Upper lobe of right lung (tissue), 1 donor: ENCODE data around the gene TGFBR3. TPM values are rescaled to one million over a fixed set of nuclear protein-coding genes. Genes with fewer than 3 reads are reported as not detected.

Experiments
- ATAC-seq: fragments of 200-7000 bp; cut with Tn5 transposase; one replicate; pipeline ENCODE4 v1.9.1; 2020; ENCODE audit warnings: mild to moderate bottlenecking, moderate library complexity
- DNase-seq: peaks from one replicate; pipeline ENCODE4 v3.0.0-alpha.2; 2020
- H3K27ac ChIP-seq: fragments of 200-600 bp; one replicate; pipeline ENCODE4 v1.8.0; 2022
- H3K27me3 ChIP-seq: fragments of 200-600 bp; one replicate; pipeline ENCODE4 v1.8.0; 2022; ENCODE audit warnings: mild to moderate bottlenecking
- H3K36me3 ChIP-seq: fragments of 200-600 bp; one replicate; pipeline ENCODE4 v1.8.0; 2022
- H3K4me1 ChIP-seq: fragments of 200-600 bp; one replicate; pipeline ENCODE4 v1.8.0; 2022
- H3K4me3 ChIP-seq: fragments of 200-600 bp; one replicate; pipeline ENCODE4 v1.8.0; 2022; ENCODE audit warnings: mild to moderate bottlenecking
- H3K9me3 ChIP-seq: fragments of 200-600 bp; one replicate; pipeline ENCODE4 v1.8.0; 2022
- intact Hi-C: fragments of 100-400 bp; cut with DNase I; formaldehyde crosslinking; loops from one replicate; pipeline ENCODE4 v1.11.0; 2022
- total RNA-seq: library from RNA; stranded (reverse); fragmentation: NEBNext Ultra II Directional; extraction: Animal tissue kit (Norgen Biotek cat#: 25700); gene quantifications from one replicate; pipeline ENCODE4 v1.2.1, GENCODE V29; 2021
- TF ChIP-seq, protein P1 (sequence below): fragments of 200-600 bp; IDR thresholded peaks from one replicate; pipeline ENCODE4 v1.8.0; 2022; ENCODE audit warnings: antibody characterized with exemption
- donor health status: DM: no; HTN: yes; CAD: no; lungs with severe emphysema.

TGFBR3 gene
- total RNA-seq, 1 donor from 2014 or later = 55.9 TPM

DNA sequence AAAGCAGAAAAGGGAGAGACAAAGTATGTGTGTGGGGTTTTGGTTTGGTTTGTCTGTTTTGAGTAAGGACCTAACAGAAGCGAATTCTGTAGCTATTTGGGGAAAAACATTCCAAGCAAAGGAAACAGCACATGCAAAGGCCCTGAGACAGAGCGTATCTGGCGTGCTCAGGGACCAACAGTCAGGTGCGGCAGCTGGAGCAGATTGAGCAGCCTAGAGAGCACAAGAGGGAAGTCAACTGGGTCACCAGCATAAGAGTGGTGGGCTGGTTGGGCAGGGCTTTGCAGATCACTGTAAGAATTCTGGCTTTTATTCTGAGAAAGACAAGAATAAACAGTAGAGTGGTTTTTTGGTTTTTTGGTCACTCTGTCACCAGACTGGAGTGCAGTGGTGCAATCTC, 11.8 kb downstream of the TGFBR3 start:
- Histone ChIP-seq H3K4me1 (peaks cover 20% of the 10 kb centered on the region), H3K36me3 (no peaks in the 10 kb centered on the region), H3K4me3 (no peak overlapping the region), H3K9me3 (no peaks in the 10 kb centered on the region), H3K27me3 (no peaks in the 10 kb centered on the region), H3K27ac (no peak overlapping the region)
- ATAC-seq (no peak), DNase-seq (no peak)
- intact Hi-C loops = no loop called here
- TF ChIP-seq, protein P1, sequence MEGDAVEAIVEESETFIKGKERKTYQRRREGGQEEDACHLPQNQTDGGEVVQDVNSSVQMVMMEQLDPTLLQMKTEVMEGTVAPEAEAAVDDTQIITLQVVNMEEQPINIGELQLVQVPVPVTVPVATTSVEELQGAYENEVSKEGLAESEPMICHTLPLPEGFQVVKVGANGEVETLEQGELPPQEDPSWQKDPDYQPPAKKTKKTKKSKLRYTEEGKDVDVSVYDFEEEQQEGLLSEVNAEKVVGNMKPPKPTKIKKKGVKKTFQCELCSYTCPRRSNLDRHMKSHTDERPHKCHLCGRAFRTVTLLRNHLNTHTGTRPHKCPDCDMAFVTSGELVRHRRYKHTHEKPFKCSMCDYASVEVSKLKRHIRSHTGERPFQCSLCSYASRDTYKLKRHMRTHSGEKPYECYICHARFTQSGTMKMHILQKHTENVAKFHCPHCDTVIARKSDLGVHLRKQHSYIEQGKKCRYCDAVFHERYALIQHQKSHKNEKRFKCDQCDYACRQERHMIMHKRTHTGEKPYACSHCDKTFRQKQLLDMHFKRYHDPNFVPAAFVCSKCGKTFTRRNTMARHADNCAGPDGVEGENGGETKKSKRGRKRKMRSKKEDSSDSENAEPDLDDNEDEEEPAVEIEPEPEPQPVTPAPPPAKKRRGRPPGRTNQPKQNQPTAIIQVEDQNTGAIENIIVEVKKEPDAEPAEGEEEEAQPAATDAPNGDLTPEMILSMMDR = no peak

DNA sequence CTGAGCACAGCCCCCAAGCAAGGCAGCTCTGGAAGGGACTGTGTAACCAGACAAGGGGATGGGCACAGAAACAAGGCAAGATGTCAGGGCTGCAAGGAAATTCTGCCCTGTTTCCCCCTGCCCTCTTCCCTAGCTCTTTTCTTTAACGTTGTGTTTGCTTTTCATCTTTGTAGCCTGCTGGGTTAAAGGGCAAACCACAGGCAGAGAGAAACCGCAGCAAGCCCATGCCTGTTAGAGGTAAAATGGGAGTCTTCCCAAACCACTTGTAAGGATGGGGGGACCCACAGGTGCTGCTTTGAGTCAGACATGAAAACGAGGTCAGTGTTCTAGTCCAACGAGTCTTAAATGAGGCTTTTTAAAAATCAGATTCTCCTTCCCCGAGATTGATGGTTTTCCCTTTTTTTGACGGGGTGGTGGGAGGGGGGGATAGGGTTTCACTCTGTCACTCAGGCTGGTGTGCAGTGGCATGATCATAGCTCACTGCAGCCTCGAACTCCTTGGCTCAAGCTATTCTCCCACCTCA, 13.3 kb downstream of the TGFBR3 start:
- intact Hi-C loops = no loop called here
- no peaks in the 10 kb centered on the region for H3K9me3 ChIP-seq
- DNase-seq (no peak), ATAC-seq (no peak)
- TF ChIP-seq, protein P1 = no peak
- no peak overlapping the region for H3K4me3 ChIP-seq
- no peaks in the 10 kb centered on the region for H3K36me3 ChIP-seq
- no peak overlapping the region for H3K27ac ChIP-seq
- H3K4me1 ChIP-seq = peaks cover 9% of the 10 kb centered on the region
- H3K27me3 ChIP-seq = no peaks in the 10 kb centered on the region

DNA sequence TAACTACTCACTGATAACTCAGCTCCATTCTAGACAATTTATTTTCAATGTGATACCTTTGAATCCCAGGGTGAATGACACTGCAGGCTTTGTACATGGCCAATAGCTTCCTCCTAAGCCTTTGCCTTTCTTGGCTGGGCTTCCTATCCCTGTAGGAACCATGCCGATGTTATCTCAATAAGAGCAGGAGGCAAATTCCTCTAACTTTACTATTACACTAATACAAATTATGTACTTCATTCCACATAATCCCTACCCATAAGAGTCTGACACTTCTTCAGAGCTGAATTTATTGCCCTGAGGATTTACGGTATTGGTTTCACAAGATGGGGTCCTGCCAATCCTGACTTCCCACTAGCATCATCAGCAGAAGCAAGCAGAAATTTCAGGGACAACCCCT, 14.0 kb downstream of the TGFBR3 start:
- H3K27me3 ChIP-seq = no peaks in the 10 kb centered on the region
- peaks cover 9% of the 10 kb centered on the region for H3K4me1 ChIP-seq
- H3K9me3 ChIP-seq = no peaks in the 10 kb centered on the region
- DNase-seq (no peak), ATAC-seq (no peak)
- H3K36me3 ChIP-seq = no peaks in the 10 kb centered on the region
- TF ChIP-seq, protein P1 = no peak
- intact Hi-C loops = no loop called here
- no peak overlapping the region for H3K4me3 ChIP-seq
- no peak overlapping the region for H3K27ac ChIP-seq

DNA sequence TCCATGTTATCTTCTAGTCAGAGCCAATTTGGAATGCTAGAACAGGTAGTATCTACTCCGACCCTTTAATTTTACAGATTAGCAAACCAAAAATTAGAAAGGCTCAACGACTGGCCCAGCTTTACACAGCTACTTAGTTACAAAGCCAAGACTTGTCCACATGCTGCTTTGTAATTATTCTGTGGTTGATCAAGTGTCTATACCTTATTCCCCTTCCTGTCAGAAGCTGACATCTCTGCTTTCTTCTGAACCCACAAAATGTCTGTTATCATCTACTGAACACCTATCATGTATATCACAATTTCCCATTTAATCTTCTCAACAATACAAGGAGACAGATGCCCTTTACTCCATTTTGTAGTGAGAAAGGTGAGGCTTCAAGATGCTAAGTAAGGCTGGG, 15.6 kb downstream of the TGFBR3 start:
- DNase-seq (no peak), ATAC-seq (no peak)
- Histone ChIP-seq H3K36me3 (no peaks in the 10 kb centered on the region), H3K9me3 (no peaks in the 10 kb centered on the region), H3K4me3 (no peak overlapping the region), H3K27ac (no peak overlapping the region), H3K27me3 (no peaks in the 10 kb centered on the region), H3K4me1 (peaks cover 9% of the 10 kb centered on the region)
- TF ChIP-seq, protein P1 = no peak
- intact Hi-C loops = no loop called here

DNA sequence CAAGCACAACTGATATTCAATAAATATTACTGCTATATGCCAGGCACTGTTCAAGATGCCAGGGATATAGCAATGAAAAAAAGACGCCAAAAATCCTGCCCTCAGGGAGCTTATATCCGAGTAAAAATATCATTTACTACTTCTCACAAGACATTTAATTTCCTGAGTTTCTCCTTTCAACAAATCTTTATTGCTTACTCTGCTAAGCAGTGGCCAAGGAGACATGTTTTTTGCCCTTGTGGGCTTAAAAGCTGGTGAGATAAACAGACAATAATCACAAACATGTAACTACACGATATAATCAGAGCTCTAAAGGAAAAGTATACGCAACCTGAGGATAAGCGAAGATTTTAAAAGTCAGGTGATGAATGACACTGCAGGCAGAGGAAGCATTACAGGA, 19.5 kb downstream of the TGFBR3 start:
- ATAC-seq (no peak), DNase-seq (no peak)
- Histone ChIP-seq H3K36me3 (no peaks in the 10 kb centered on the region), H3K27ac (no peak overlapping the region), H3K9me3 (no peaks in the 10 kb centered on the region), H3K4me3 (no peak overlapping the region), H3K4me1 (no peaks in the 10 kb centered on the region), H3K27me3 (no peaks in the 10 kb centered on the region)
- TF ChIP-seq, protein P1 = no peak
- intact Hi-C loops = no loop called here
